ENCODE data around the gene ZNF438. TPM values are rescaled to one million over a fixed set of nuclear protein-coding genes. Genes with fewer than 3 reads are reported as not detected.

The ZNF438 gene
- polyA plus RNA-seq, 1 experiment: 5.0 TPM

DNA sequence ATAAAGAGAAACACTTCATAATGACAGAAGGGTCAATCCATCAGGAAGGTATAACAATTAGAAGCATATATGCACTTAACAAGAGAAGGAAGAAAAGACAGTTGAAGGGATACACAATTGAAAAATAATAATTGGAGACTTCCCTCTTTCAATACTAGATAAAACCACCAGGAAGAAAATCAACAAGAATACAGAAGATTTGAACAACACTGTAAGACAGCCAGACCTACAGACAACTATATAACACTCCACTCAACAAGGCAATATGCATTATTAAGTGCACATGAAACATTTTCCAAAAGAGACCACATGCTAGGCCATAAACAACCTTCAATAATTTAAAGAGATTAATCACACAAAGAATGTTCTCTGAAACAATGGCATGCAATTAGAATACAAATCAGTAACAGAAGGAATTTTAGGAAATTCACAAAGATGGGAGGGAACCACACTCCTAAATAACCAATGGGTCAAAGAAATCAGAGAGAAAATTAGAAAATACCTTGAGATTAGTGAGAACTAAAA is 35.1 kb downstream of the ZNF438 start:
- no peaks in the 10 kb centered on the region for H3K27me3 ChIP-seq (ENCODE audit: control insufficient read depth, insufficient read depth, low read length)
- POLR2A ChIA-PET: no interaction called here
- DNase-seq (ENCODE audit: low read depth, low spot score): no peak
- CTCF ChIA-PET: no interaction called here
- peaks cover 13% of the 10 kb centered on the region for H3K9me3 ChIP-seq (ENCODE audit: control insufficient read depth, insufficient read depth, low read length)
- H3K27ac ChIP-seq (ENCODE audit: low read depth, low read length): no peak overlapping the region
- no peak overlapping the region for H3K4me3 ChIP-seq (ENCODE audit: low read depth, low read length)
- TF ChIP-seq, protein P1, sequence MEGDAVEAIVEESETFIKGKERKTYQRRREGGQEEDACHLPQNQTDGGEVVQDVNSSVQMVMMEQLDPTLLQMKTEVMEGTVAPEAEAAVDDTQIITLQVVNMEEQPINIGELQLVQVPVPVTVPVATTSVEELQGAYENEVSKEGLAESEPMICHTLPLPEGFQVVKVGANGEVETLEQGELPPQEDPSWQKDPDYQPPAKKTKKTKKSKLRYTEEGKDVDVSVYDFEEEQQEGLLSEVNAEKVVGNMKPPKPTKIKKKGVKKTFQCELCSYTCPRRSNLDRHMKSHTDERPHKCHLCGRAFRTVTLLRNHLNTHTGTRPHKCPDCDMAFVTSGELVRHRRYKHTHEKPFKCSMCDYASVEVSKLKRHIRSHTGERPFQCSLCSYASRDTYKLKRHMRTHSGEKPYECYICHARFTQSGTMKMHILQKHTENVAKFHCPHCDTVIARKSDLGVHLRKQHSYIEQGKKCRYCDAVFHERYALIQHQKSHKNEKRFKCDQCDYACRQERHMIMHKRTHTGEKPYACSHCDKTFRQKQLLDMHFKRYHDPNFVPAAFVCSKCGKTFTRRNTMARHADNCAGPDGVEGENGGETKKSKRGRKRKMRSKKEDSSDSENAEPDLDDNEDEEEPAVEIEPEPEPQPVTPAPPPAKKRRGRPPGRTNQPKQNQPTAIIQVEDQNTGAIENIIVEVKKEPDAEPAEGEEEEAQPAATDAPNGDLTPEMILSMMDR (IDR thresholded peaks at IDR 0.05; ENCODE audit: low read depth, low read length): no peak

DNA sequence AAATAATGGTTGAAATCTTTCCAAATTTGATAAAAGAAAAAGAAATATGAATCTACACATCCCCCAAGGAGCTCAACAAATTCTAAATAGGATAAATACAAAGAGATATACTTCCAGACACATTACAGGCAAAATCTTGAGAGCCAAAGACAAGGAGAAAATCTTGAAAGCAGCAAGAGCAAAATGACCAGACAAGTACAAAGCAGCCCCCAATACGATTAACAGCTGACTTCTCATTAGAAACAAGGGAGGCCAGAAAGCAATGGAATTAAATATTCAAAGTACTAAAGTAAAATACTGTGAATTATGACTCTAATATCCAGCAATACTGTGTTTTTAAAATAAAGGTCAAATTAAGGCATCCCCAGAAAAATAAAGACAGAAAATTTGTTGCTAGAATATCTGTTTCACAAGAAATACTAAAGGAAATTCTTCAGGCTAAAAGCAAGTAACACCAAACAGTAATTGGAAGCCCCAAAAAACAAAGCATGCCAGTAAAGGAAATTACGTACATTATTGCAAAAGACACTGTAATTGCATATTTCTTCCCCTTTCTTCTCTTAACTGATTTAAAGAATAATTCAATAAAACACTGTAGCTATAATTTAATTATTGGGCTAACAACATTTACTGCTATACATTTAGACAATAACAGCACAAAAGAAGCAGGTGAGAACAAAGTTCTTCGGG is 36.4 kb downstream of the ZNF438 start:
- CTCF ChIA-PET: no interaction called here
- TF ChIP-seq, protein P1 (IDR thresholded peaks at IDR 0.05; ENCODE audit: low read depth, low read length): no peak
- Histone ChIP-seq H3K27ac (ENCODE audit: low read depth, low read length) (no peak overlapping the region), H3K27me3 (ENCODE audit: control insufficient read depth, insufficient read depth, low read length) (no peaks in the 10 kb centered on the region), H3K9me3 (ENCODE audit: control insufficient read depth, insufficient read depth, low read length) (peaks cover 13% of the 10 kb centered on the region), H3K4me3 (ENCODE audit: low read depth, low read length) (no peak overlapping the region)
- POLR2A ChIA-PET: no interaction called here
- DNase-seq (ENCODE audit: low read depth, low spot score): no peak

DNA sequence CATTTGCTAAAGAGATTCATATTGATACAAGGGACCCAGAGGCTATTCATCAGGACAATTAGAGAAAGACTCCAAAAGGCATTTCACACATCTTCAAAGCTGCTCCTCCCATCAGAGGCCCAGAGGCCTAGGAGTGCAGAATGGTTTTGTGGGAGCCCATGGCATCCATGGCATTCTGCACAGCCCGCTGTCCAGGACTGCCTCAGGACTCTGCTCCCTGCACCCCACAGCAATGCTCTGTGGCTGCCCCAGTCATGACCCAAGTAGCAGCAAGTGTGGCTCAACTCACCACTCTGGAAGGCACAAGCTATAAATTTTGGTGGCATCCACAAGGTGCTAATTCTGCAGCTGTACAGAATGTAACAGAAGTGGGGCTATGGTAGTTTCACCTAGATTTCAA is 38.5 kb downstream of the ZNF438 start:
- H3K27me3 ChIP-seq (ENCODE audit: control insufficient read depth, insufficient read depth, low read length): no peaks in the 10 kb centered on the region
- no peak overlapping the region for H3K4me3 ChIP-seq (ENCODE audit: low read depth, low read length)
- no peak overlapping the region for H3K27ac ChIP-seq (ENCODE audit: low read depth, low read length)
- ChIA-PET POLR2A (no interaction called here), CTCF (no interaction called here)
- peaks cover 13% of the 10 kb centered on the region for H3K9me3 ChIP-seq (ENCODE audit: control insufficient read depth, insufficient read depth, low read length)
- no peak for DNase-seq (ENCODE audit: low read depth, low spot score)
- TF ChIP-seq, protein P1 (IDR thresholded peaks at IDR 0.05; ENCODE audit: low read depth, low read length): no peak

DNA sequence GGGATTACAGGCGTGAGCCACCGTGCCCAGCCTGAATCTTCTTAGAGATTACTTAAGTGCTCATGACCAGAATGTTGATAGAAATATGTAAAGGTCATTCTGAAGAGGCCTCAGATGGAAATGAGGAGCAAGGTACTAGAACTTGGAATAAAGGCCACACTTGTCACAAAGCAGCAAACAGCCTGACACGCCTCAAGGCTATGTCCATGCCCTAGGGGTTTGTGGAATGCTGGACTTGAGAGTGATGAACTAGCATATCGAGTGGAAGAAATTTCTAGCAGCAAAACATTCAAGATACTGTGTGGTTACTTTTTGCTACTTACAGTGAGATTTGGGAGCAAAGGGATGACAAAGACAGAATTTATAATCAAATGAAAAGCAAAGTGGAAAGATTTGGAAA is 39.0 kb downstream of the ZNF438 start:
- TF ChIP-seq, protein P1 (IDR thresholded peaks at IDR 0.05; ENCODE audit: low read depth, low read length): no peak
- peaks cover 13% of the 10 kb centered on the region for H3K9me3 ChIP-seq (ENCODE audit: control insufficient read depth, insufficient read depth, low read length)
- ChIA-PET CTCF (no interaction called here), POLR2A (no interaction called here)
- no peaks in the 10 kb centered on the region for H3K27me3 ChIP-seq (ENCODE audit: control insufficient read depth, insufficient read depth, low read length)
- H3K27ac ChIP-seq (ENCODE audit: low read depth, low read length): no peak overlapping the region
- no peak overlapping the region for H3K4me3 ChIP-seq (ENCODE audit: low read depth, low read length)
- no peak for DNase-seq (ENCODE audit: low read depth, low spot score)

DNA sequence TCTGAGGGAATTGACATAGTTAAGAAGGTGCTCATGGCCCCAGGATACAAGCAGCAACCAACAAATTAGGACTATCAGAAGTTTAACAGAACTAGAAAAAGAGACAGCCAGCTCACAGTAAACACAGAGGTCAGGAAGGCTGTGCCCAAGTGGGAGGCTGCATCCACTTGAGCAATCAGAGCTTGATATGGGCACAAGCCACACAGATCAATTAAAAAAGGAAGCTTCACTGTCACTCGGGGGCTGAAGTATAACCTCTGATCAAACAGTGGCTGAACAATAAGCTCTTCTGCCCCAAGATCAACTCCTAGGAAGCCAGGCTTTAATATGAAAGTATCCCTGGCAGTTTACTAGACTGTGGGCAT is 40.0 kb downstream of the ZNF438 start:
- no peaks in the 10 kb centered on the region for H3K27me3 ChIP-seq (ENCODE audit: control insufficient read depth, insufficient read depth, low read length)
- H3K9me3 ChIP-seq (ENCODE audit: control insufficient read depth, insufficient read depth, low read length): peaks cover 13% of the 10 kb centered on the region
- DNase-seq (ENCODE audit: low read depth, low spot score): no peak
- POLR2A ChIA-PET: no interaction called here
- H3K4me3 ChIP-seq (ENCODE audit: low read depth, low read length): no peak overlapping the region
- CTCF ChIA-PET: no interaction called here
- no peak overlapping the region for H3K27ac ChIP-seq (ENCODE audit: low read depth, low read length)
- TF ChIP-seq, protein P1 (IDR thresholded peaks at IDR 0.05; ENCODE audit: low read depth, low read length): no peak
